Testis (tissue), 2 donors: Measurements from ENCODE around the gene CACNA1C.

Experiments used
- POLR2A ChIP-seq: fragments of 450-650 bp; IDR thresholded peaks from one replicate; pipeline ENCODE4 v1.6.1; 2017; ENCODE audit warnings: antibody characterized with exemption, mild to moderate bottlenecking, moderate library complexity
- TF ChIP-seq, protein P1 (sequence below), 3 experiments: fragments of 450-650 bp in 2 of 3; fragments of 200-600 bp in 1 of 3; sonication (generic) in 1 of 3; IDR thresholded peaks; one replicate each; pipeline ENCODE4 v1.5.1; 2016 to 2019; ENCODE audit warnings: antibody characterized with exemption in 3 of 3, mild to moderate bottlenecking in 2 of 3, moderate library complexity in 1 of 3

DNA sequence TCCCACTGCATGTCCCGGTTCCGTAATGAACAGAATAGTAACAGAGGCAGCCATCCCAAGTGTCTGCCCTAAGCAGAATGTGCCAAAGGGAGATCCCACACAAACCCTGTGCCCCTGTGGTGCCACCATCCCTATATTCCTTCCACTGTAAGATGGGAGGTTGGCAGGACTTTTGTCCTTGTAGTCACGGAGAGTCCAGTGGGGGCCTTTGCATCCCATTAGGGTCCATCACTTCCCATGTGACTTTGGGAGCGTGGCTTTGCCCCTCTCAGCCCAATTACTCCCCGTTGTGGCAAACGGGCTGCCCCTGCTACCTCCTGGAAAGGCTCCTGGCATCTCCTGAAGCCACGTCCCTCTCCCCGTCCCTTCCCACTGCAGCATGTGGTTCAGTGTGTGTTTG is 552.5 kb downstream of the CACNA1C start:
- TF ChIP-seq, protein P1, sequence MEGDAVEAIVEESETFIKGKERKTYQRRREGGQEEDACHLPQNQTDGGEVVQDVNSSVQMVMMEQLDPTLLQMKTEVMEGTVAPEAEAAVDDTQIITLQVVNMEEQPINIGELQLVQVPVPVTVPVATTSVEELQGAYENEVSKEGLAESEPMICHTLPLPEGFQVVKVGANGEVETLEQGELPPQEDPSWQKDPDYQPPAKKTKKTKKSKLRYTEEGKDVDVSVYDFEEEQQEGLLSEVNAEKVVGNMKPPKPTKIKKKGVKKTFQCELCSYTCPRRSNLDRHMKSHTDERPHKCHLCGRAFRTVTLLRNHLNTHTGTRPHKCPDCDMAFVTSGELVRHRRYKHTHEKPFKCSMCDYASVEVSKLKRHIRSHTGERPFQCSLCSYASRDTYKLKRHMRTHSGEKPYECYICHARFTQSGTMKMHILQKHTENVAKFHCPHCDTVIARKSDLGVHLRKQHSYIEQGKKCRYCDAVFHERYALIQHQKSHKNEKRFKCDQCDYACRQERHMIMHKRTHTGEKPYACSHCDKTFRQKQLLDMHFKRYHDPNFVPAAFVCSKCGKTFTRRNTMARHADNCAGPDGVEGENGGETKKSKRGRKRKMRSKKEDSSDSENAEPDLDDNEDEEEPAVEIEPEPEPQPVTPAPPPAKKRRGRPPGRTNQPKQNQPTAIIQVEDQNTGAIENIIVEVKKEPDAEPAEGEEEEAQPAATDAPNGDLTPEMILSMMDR (IDR thresholded peaks at IDR 0.05): no peak
- TF ChIP-seq POLR2A: no peak
